Kidney epithelial cell (primary cell): ENCODE results near the gene BBS9. TPM values are rescaled to one million over a fixed set of nuclear protein-coding genes. Genes with fewer than 3 reads are reported as not detected.
"Not testable (repeated sequence)": the region's sequence is repeated elsewhere in the genome, so short reads cannot be mapped to it uniquely, and the experiment has no call there.

ENCODE experiments used
- DNase-seq: peaks from one replicate; pipeline ENCODE4 v3.0.0-alpha.2; 2010; ENCODE audit warnings: low read depth
- H3K27me3 ChIP-seq: 2 replicates; pipeline ENCODE4 v1.6.0; 2011; ENCODE audit warnings: low read length; ENCODE audit not compliant: control insufficient read depth, insufficient read depth
- H3K36me3 ChIP-seq: 2 replicates; pipeline ENCODE4 v1.5.1; 2011; ENCODE audit warnings: low read length; ENCODE audit not compliant: control insufficient read depth, insufficient read depth
- H3K4me3 ChIP-seq: 2 replicates; pipeline ENCODE4 v1.5.1; 2011; ENCODE audit warnings: low read depth, mild to moderate bottlenecking, control low read depth, low read length
- CTCF ChIP-seq: IDR thresholded peaks from 2 replicates; pipeline ENCODE4 v1.5.1; 2011; ENCODE audit warnings: mild to moderate bottlenecking, moderate library complexity, low read length, control low read depth, inconsistent platforms; ENCODE audit not compliant: insufficient read depth, poor library complexity, severe bottlenecking
- total RNA-seq: library from RNA; depleted of rRNA; stranded (reverse); fragments of >200 nt; gene quantifications from 2 replicates; pipeline ENCODE4 v1.2.3, GENCODE V29; 2015

The BBS9 gene
- total RNA-seq, 1 donor from 2014 or later, result 20.4 TPM

GRCh38 chr7:33511778-33512177, 382.4 kb downstream of the BBS9 start:
- H3K36me3 ChIP-seq, result no peaks in the 10 kb centered on the region
- no peaks in the 10 kb centered on the region for H3K27me3 ChIP-seq
- DNase-seq, result no peak
- no peak overlapping the region for H3K4me3 ChIP-seq
- TF ChIP-seq CTCF, result no peak

GRCh38 chr7:33516568-33516967, 387.2 kb downstream of the BBS9 start:
- DNase-seq, result no peak
- Histone ChIP-seq H3K27me3 (no peaks in the 10 kb centered on the region), H3K4me3 (no peak overlapping the region), H3K36me3 (no peaks in the 10 kb centered on the region)
- TF ChIP-seq CTCF, result no peak

- H3K4me3 ChIP-seq, result no peak overlapping the region
- DNase-seq, result no peak
- no peak for TF ChIP-seq CTCF
- no peaks in the 10 kb centered on the region for H3K36me3 ChIP-seq
- H3K27me3 ChIP-seq, result no peaks in the 10 kb centered on the region
Measured at GRCh38 chr7:33517191-33517590, 387.8 kb downstream of the BBS9 start.

- H3K4me3 ChIP-seq, H3K36me3 ChIP-seq, H3K27me3 ChIP-seq, DNase-seq: not testable (repeated sequence)
Measured at GRCh38 chr7:33527008-33527407, 397.6 kb downstream of the BBS9 start.

GRCh38 chr7:33527613-33528012, 398.2 kb downstream of the BBS9 start:
- H3K36me3 ChIP-seq, H3K4me3 ChIP-seq, DNase-seq: not testable (repeated sequence)

GRCh38 chr7:33529070-33529469, 399.7 kb downstream of the BBS9 start:
- H3K36me3 ChIP-seq, result no peaks in the 10 kb centered on the region
- no peak overlapping the region for H3K4me3 ChIP-seq
- H3K27me3 ChIP-seq, result no peaks in the 10 kb centered on the region
- TF ChIP-seq CTCF, result no peak
- DNase-seq, result no peak

More at GRCh38 chr7:33527613-33528012, 398.2 kb downstream of the BBS9 start:
- not testable (repeated sequence) for H3K27me3 ChIP-seq

GRCh38 chr7:33530664-33531063, 401.3 kb downstream of the BBS9 start:
- TF ChIP-seq CTCF, result no peak
- H3K27me3 ChIP-seq, result no peaks in the 10 kb centered on the region
- no peak for DNase-seq
- H3K4me3 ChIP-seq, result no peak overlapping the region
- H3K36me3 ChIP-seq, result no peaks in the 10 kb centered on the region
